Muscle of leg (tissue), 11 donors: ENCODE measurements around the gene ADH1B. TPM values are rescaled to one million over a fixed set of nuclear protein-coding genes. Genes with fewer than 3 reads are reported as not detected.

Experiments
- DNase-seq: peaks from one replicate; pipeline ENCODE4 v3.0.0; 2013
- H3K27ac ChIP-seq: one replicate; pipeline ENCODE4 v1.5.1; 2013; ENCODE audit warnings: mild to moderate bottlenecking, low read length, control low read depth
- H3K27me3 ChIP-seq: one replicate; pipeline ENCODE4 v1.6.1; 2013; ENCODE audit warnings: low read length; ENCODE audit not compliant: control insufficient read depth, insufficient read depth
- H3K36me3 ChIP-seq: one replicate; pipeline ENCODE4 v1.6.1; 2013; ENCODE audit warnings: low read length; ENCODE audit not compliant: control insufficient read depth, insufficient read depth
- H3K4me1 ChIP-seq: one replicate; pipeline ENCODE4 v1.6.1; 2013; ENCODE audit warnings: low read length; ENCODE audit not compliant: control insufficient read depth, insufficient read depth
- H3K4me3 ChIP-seq: one replicate; pipeline ENCODE4 v1.5.1; 2013; ENCODE audit warnings: low read length, control low read depth
- H3K9me3 ChIP-seq: replicated peaks from 2 replicates; pipeline ENCODE4 v1.6.1; 2013; ENCODE audit warnings: low read depth, low read length; ENCODE audit not compliant: control insufficient read depth
- WGBS: methylation state at CpG from one replicate; pipeline ENCODE4 v1.1.5; 2013; ENCODE audit warnings: missing lambda C conversion rate; ENCODE audit not compliant: insufficient coverage; 5-methylcytosine and 5-hydroxymethylcytosine counted together
- polyA plus RNA-seq, 8 donors: library from polyadenylated mRNA; unstranded; fragments of 120-200 nt; gene quantifications; one replicate each; pipeline versions ENCODE4 v1.2.1 to v1.2.3, GENCODE V29; 2013; ENCODE audit warnings: inconsistent platforms in 1 of 8, low replicate concordance in 1 of 8; ENCODE audit not compliant: insufficient read length in 8 of 8, insufficient read depth in 1 of 8
- total RNA-seq: library from RNA; stranded (reverse); fragments of 120-200 nt; gene quantifications from one replicate; pipeline ENCODE4 v1.2.4, GENCODE V29; 2013

Gene ADH1B
- total and polyA plus RNA-seq, 9 donors, result 3.6 to 32.4 (median 5.6) TPM

DNA sequence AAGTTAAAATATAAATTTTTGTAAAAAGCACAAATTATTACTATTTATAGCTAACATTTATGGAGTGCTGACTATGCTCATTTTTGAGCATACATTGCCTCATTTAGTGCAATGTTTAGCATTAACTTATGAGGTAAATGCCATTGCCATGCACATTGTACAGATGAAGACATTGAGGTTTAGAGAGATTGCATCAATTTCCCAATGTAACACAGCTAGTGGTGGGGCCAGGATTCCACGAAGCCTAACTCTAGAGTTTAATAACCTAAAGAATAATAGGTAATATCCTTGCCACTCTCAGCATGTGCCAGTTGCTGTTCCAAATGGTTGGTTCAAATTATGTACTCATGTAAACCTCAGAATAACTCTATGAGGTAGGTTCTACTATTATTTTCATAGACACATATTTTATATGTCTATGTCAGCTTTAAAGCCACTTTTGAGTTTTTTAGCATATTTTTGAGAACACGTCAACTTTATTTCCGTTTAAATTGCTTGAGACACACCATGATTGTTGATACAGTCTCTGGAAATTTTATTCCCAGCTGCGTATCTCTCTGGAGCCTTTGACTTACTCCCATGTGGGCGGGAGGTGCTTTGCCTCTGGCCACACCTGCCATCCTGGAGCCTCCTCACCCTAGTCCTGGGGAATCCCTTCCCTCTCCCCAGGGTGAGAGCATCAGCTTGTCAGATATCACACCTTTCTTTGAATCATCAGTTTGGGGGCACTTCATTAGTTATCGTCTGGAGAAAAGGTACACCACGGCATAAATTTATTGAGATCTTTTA lies 19.6 kb downstream of the ADH1B start:
- WGBS, result 92% methylated on average over 4 of the region's 7 CpGs
- no peak overlapping the region for H3K27ac ChIP-seq
- no peak for DNase-seq

DNA sequence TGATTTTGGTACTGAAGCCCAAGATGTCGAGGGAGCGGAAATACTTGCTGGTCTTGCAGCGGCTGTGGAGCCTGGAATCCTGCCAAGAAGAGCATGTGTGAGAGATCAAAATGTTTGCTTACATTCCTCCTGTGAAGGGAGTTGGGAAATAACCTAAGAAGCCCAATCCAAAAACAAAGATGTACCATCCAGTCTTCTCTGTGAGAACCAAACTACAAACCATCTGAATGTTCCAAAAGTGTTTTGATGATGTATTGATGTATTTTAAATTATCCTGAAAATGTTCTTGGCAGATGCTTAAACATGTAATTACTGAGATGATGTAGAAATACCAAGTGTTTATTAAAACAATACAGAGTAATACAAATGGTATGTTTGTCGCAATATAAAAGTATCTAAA lies 20.3 kb downstream of the ADH1B start:
- H3K9me3 ChIP-seq, result peaks cover 3% of the 10 kb centered on the region
- no peaks in the 10 kb centered on the region for H3K4me1 ChIP-seq
- DNase-seq, result peak; percentile 97
- no CpG with 5 or more reads among the region's 4 CpGs for WGBS
- H3K4me3 ChIP-seq, result no peak overlapping the region
- H3K27me3 ChIP-seq, result no peaks in the 10 kb centered on the region
- H3K36me3 ChIP-seq, result no peaks in the 10 kb centered on the region
- H3K27ac ChIP-seq, result peak overlapping the region; percentile 32

More for the DNA sequence above, 19.6 kb downstream of the ADH1B start:
- Histone ChIP-seq H3K36me3 (no peaks in the 10 kb centered on the region), H3K27me3 (no peaks in the 10 kb centered on the region), H3K9me3 (peaks cover 3% of the 10 kb centered on the region), H3K4me3 (no peak overlapping the region), H3K4me1 (no peaks in the 10 kb centered on the region)

DNA sequence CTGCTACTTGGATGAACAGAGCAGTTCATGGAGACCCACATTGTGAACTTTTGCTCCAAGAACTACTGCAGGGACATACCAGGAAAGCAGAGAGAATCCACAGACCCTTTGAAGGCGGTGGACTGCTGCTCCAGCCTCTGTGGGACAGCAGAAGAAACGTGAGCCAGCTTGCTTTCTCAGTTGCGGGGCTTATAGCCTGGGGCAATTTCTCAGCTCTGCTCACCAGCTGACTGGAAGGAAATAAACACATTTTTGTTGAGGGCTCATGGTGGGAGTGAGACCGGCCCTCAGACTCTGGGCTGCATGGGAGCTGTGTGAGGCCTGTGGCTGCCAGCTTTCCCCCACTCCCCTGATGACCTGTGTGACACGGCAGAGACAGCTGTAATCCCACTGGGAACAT lies 27.8 kb downstream of the ADH1B start:
- Histone ChIP-seq H3K4me1 (no peaks in the 10 kb centered on the region), H3K36me3 (no peaks in the 10 kb centered on the region), H3K27ac (no peak overlapping the region), H3K4me3 (no peak overlapping the region), H3K27me3 (no peaks in the 10 kb centered on the region), H3K9me3 (peaks cover 10% of the 10 kb centered on the region)
- DNase-seq, result no peak
- WGBS, result 87% methylated on average over 4 of the region's 5 CpGs

DNA sequence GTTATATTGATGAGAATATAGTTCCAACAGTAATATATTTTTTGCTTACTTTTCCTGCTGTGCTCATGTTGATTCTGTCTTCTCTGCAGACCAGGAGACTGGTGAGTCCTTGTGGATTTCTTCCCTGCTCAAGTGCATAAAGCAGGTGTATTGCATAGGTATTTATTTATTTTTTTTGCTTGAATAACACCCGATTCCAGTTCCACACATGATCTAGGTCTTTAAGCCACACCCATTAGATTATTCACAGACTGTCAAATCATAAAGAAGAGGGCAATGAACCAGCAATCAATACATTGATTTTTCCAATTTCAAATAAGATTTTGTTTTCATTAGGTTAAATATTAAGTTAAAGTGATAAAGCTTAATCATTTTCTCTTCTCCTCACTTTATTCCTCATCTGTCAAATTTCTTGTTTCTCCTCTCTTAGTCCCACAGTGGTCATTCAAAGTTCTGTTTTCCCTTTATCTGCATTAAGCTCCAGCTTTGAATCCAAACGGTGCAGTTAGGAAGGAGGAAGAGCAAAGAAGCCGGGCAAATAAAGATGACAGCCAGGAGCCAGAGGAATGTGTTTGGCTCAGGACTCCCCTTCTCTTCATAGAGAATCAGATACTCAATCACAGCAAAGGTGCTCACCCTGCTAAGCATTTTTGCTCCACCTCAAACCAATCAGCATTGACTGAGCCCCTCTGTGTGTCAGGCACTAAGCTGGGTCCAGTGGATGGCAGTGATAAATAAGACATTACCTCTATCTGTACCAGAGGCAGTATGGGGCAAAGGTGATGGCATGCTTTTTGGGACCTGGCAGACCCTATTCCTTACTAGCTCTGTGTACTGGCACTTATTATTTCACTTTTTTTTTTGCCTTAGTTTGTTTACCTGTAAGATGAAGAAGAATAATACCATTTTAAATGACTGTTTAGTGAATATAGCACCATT lies 30.1 kb downstream of the ADH1B start, which contains the start of gene ADH1A:
Gene ADH1A, minus strand, starts transcription at position 138 of the 939 bp plus-strand sequence. Its CDS starts 71 bp downstream, at position 67.
- Histone ChIP-seq H3K36me3 (no peaks in the 10 kb centered on the region), H3K4me3 (no peak within 1 kb of the TSS), H3K27ac (no peak within 1 kb of the TSS), H3K9me3 (peaks cover 8% of the 10 kb centered on the region), H3K27me3 (no peaks in the 10 kb centered on the region), H3K4me1 (no peaks in the 10 kb centered on the region)
- no CpG with 5 or more reads among the region's 3 CpGs for WGBS
- no peak for DNase-seq

DNA sequence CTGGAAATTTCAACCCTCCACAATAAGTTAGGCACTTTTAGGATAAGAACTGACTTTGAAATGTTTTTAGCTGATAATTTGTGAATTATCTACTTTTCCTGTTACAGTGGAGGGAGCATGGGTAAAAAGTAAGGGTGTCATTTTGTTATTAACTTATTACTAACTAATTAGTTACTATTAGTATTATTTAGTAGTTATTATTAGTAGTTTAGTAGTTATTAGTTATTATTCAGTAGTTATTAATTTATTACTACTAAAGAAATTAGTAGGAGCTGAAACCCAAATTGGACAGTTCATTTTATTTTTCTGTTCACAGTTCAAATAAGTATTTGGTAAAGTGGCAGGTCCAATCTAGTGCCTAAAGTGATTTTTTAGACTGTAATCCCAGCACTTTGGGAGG lies 35.8 kb downstream of the ADH1B start:
- no peak overlapping the region for H3K4me3 ChIP-seq
- DNase-seq, result no peak
- no peak overlapping the region for H3K27ac ChIP-seq
- no peaks in the 10 kb centered on the region for H3K27me3 ChIP-seq
- no peaks in the 10 kb centered on the region for H3K36me3 ChIP-seq
- H3K4me1 ChIP-seq, result no peaks in the 10 kb centered on the region
- H3K9me3 ChIP-seq, result no peaks in the 10 kb centered on the region

DNA sequence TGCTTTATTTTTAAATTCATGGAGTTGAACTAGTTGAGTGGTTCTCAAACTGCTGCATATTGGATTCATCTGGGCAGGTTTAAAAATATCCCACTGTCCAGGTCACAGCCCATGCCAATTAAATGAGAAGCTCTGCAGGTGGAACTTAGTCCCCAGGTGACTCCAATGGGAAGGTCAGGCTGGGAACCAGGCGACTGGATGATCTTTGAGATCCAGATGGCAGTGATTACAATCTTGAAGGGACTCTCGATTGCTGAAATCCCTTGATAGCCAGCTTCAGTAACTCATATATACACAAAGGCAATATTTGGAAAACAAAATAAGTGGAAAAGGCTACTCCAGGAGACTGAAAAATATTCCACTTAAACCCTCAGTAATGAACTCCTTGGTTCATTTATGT lies 38.5 kb downstream of the ADH1B start:
- DNase-seq, result peak; percentile 49
- WGBS, result no CpG with 5 or more reads among the region's 2 CpGs
- H3K27me3 ChIP-seq, result no peaks in the 10 kb centered on the region
- H3K36me3 ChIP-seq, result no peaks in the 10 kb centered on the region
- H3K27ac ChIP-seq, result no peak overlapping the region
- H3K4me1 ChIP-seq, result no peaks in the 10 kb centered on the region
- no peaks in the 10 kb centered on the region for H3K9me3 ChIP-seq
- no peak overlapping the region for H3K4me3 ChIP-seq

DNA sequence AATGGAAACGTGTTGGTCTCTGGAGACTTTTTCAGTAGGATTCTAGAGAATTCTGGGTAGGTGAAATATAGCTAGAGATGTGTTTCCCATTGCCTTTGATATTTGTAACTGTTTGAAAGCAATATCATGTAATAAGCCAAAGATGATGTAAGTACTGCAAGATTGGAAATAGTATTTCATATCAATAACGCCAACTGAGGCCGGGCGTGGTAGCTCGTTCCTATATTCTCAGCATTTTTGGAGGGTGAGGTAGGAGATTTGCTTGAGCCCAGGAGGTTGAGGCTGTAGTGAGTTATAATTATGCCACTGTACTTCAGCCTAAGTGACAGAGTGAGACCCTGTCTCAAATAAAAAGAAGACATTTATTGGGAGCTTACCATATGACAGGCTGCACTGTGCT lies 39.9 kb downstream of the ADH1B start:
- peak; percentile 54 for DNase-seq
- H3K4me3 ChIP-seq, result no peak overlapping the region
- no peaks in the 10 kb centered on the region for H3K9me3 ChIP-seq
- no peak overlapping the region for H3K27ac ChIP-seq
- WGBS, result 86% methylated on average over 4 of the region's 5 CpGs
- H3K36me3 ChIP-seq, result no peaks in the 10 kb centered on the region
- no peaks in the 10 kb centered on the region for H3K27me3 ChIP-seq
- no peaks in the 10 kb centered on the region for H3K4me1 ChIP-seq

DNA sequence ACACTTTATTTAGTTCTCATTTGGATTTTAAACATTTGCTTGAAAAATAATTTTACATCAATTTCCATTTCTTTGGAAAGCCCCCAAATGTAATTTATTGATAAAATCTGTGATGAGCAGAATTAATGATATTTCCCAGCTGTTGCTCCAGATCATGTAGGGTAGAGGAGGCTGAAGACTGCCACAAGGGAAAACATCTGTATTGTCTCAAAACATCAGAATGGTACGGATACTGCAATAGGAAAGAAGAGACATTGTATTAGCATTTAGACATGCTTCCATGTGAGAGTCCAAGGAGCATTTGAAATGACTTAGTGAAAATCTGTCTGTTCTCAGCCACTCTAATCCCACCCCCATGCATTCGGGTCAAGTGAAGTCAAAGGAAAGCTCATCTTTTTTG lies 44.8 kb downstream of the ADH1B start:
- no peaks in the 10 kb centered on the region for H3K4me1 ChIP-seq
- no peaks in the 10 kb centered on the region for H3K9me3 ChIP-seq
- 33% methylated on average over 1 of the region's 2 CpGs for WGBS
- no peaks in the 10 kb centered on the region for H3K36me3 ChIP-seq
- H3K27ac ChIP-seq, result no peak overlapping the region
- H3K27me3 ChIP-seq, result no peaks in the 10 kb centered on the region
- peak; percentile 97 for DNase-seq
- no peak overlapping the region for H3K4me3 ChIP-seq

DNA sequence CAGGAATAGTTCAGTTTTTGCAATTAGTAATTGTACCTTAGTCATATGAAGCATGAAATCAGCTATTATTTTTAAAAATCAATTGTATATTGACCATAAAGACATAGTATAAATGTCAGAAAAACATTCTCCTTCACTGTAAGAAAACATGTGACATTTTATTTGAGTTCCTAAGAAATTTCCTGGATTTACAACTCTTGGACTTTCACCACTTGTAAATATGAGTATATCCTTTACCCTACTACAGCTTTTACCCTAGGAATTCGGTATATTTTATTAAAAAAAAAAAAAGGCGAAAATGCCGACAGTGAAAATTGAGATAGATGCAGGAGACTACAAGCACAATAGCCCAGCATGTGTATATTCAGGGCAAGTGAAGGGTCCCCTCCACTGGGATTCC lies 45.3 kb downstream of the ADH1B start:
- Histone ChIP-seq H3K9me3 (no peaks in the 10 kb centered on the region), H3K27me3 (no peaks in the 10 kb centered on the region), H3K4me1 (no peaks in the 10 kb centered on the region), H3K27ac (peak overlapping the region; percentile 21), H3K4me3 (no peak overlapping the region), H3K36me3 (no peaks in the 10 kb centered on the region)
- DNase-seq, result no peak
- WGBS, result no CpG with 5 or more reads among the region's 3 CpGs

DNA sequence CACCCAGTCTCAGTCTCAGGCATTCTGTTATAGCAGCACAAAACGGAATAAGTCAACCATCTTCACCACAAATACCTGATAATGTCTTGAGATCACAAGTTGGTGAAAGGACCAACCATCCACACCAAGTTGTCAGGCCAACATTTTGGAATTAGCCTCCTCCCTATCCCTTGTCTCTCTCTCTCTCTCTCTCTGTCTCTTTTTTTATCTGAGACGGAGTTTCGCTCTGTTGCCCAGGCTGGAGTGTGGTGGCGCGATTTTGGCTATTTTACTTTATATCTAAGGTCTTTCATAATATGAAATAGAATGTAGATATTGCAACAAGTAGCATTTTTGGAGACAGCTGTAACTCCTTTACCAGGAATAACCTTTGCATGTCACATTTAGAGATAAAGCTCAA lies 46.2 kb downstream of the ADH1B start:
- no peak for DNase-seq
- H3K4me3 ChIP-seq, result no peak overlapping the region
- H3K4me1 ChIP-seq, result no peaks in the 10 kb centered on the region
- H3K9me3 ChIP-seq, result no peaks in the 10 kb centered on the region
- no peaks in the 10 kb centered on the region for H3K27me3 ChIP-seq
- WGBS, result 100% methylated on average over 1 of the region's 5 CpGs
- H3K36me3 ChIP-seq, result no peaks in the 10 kb centered on the region
- no peak overlapping the region for H3K27ac ChIP-seq
